Liver (tissue), 9 donors: Measurements from ENCODE around the gene NUP93. TPM values are rescaled to one million over a fixed set of nuclear protein-coding genes. Genes with fewer than 3 reads are reported as not detected.
"Not testable (repeated sequence)": the region's sequence is repeated elsewhere in the genome, so short reads cannot be mapped to it uniquely, and the experiment has no call there.

ENCODE experiments used
- DNase-seq: peaks from one replicate; pipeline ENCODE4 v3.0.0-alpha.2; 2017; ENCODE audit warnings: low spot score
- H3K27ac ChIP-seq, 2 donors: one replicate each; pipeline ENCODE4 v1.7.0; 2013; ENCODE audit warnings: inconsistent platforms in 2 of 2, low read length in 2 of 2, control low read depth in 1 of 2, low read depth in 1 of 2, mild to moderate bottlenecking in 1 of 2
- H3K27me3 ChIP-seq, 4 donors: one replicate each; pipeline versions ENCODE4 v1.6.1 to v1.7.0; 2013; ENCODE audit warnings: low read length in 3 of 4, inconsistent platforms in 1 of 4, mild to moderate bottlenecking in 1 of 4, moderate library complexity in 1 of 4; ENCODE audit not compliant: control insufficient read depth in 4 of 4, insufficient read depth in 4 of 4
- H3K36me3 ChIP-seq, 4 donors: one replicate each; pipeline versions ENCODE4 v1.6.1 to v1.7.0; 2013; ENCODE audit warnings: low read length in 3 of 4, mild to moderate bottlenecking in 3 of 4, low read depth in 1 of 4, moderate library complexity in 1 of 4; ENCODE audit not compliant: control insufficient read depth in 4 of 4, insufficient read depth in 3 of 4
- H3K4me1 ChIP-seq, 4 donors: one replicate each; pipeline versions ENCODE4 v1.6.1 to v1.7.0; 2013; ENCODE audit warnings: low read length in 3 of 4, mild to moderate bottlenecking in 3 of 4, moderate library complexity in 1 of 4; ENCODE audit not compliant: control insufficient read depth in 4 of 4, insufficient read depth in 4 of 4
- H3K4me3 ChIP-seq, 3 donors: one replicate each; pipeline versions ENCODE4 v1.6.1 to v1.7.0; 2013; ENCODE audit warnings: low read length in 3 of 3, control low read depth in 1 of 3, low read depth in 1 of 3, mild to moderate bottlenecking in 1 of 3
- H3K9ac ChIP-seq, 2 donors: one replicate each; pipeline ENCODE4 v1.7.0; 2013; ENCODE audit warnings: low read length in 2 of 2, mild to moderate bottlenecking in 2 of 2, moderate library complexity in 2 of 2, control low read depth in 1 of 2, low read depth in 1 of 2
- H3K9me3 ChIP-seq, 4 donors: one replicate each; pipeline versions ENCODE4 v1.6.1 to v1.7.0; 2013; ENCODE audit warnings: low read length in 3 of 4; ENCODE audit not compliant: control insufficient read depth in 4 of 4
- FOXA1 ChIP-seq: IDR thresholded peaks from 2 replicates; pipeline ENCODE4 v1.6.1; 2016; ENCODE audit warnings: antibody characterized with exemption
- HNF4A ChIP-seq, 2 donors: conservative IDR thresholded peaks; 2 replicates each; pipeline ENCODE4 v1.6.1; 2016; ENCODE audit warnings: antibody characterized with exemption in 2 of 2, mild to moderate bottlenecking in 2 of 2
- HNF4G ChIP-seq: IDR thresholded peaks from 2 replicates; pipeline ENCODE4 v1.6.1; 2016; ENCODE audit warnings: antibody characterized with exemption
- RAD21 ChIP-seq, 2 donors: IDR thresholded peaks; 2 replicates each; pipeline ENCODE4 v1.6.1; 2016; ENCODE audit warnings: antibody characterized with exemption in 2 of 2, mild to moderate bottlenecking in 2 of 2
- REST ChIP-seq: IDR thresholded peaks from 2 replicates; pipeline ENCODE4 v1.6.1; 2016; ENCODE audit warnings: antibody characterized with exemption, mild to moderate bottlenecking
- TAF1 ChIP-seq: conservative IDR thresholded peaks from 2 replicates; pipeline ENCODE4 v1.6.1; 2016; ENCODE audit warnings: antibody characterized with exemption, mild to moderate bottlenecking
- YY1 ChIP-seq: IDR thresholded peaks from 2 replicates; pipeline ENCODE4 v1.6.1; 2016; ENCODE audit warnings: antibody characterized with exemption, mild to moderate bottlenecking
- WGBS: extraction: QIAGEN DNeasy Blood & Tissue Kit; methylation state at CpG from one replicate; pipeline ENCODE4 v1.1.7; 2013; 5-methylcytosine and 5-hydroxymethylcytosine counted together
- polyA plus RNA-seq, 2 donors: library from polyadenylated mRNA; stranded (reverse) in 1 of 2; unstranded in 1 of 2; fragments of 200-250 nt in 1 of 2; fragments of >200 nt in 1 of 2; fragmentation: Nextera tagmentation in 1 of 2; extraction: Ambion mirVana in 1 of 2; gene quantifications; one replicate each; pipeline versions ENCODE4 v1.2.1 to v1.2.3, GENCODE V29; 2013 to 2015
- total RNA-seq, 2 donors: library from RNA; depleted of rRNA; stranded (reverse); fragments of >200 nt; gene quantifications; one replicate each; pipeline ENCODE4 v1.2.3, GENCODE V29; 2014
- donor health status: healthy.
- donor health status: healthy.
- donor health status: healthy.
- donor health status: healthy.
- donor health status: healthy.

NUP93 gene
- total and polyA plus RNA-seq, 4 donors, result 8.2 to 31.8 (median 9.8) TPM

GRCh38 chr16:56737539-56737938, 7.6 kb downstream of the NUP93 start:
- no peaks in the 10 kb centered on the region for H3K9me3 ChIP-seq
- 95% methylated on average over 2 of the region's 2 CpGs for WGBS
- no peaks in the 10 kb centered on the region for H3K36me3 ChIP-seq
- H3K27me3 ChIP-seq, result no peaks in the 10 kb centered on the region
- no peaks in the 10 kb centered on the region for H3K4me1 ChIP-seq
- DNase-seq, result no peak
- H3K27ac ChIP-seq, result no peak overlapping the region
- TF ChIP-seq HNF4G (no peak), FOXA1 (no peak), HNF4A (conservative IDR thresholded peaks at IDR 0.05) (no peak), REST (no peak), YY1 (no peak)
- H3K9ac ChIP-seq, result no peak overlapping the region
- H3K4me3 ChIP-seq, result no peak overlapping the region

- WGBS, result 89% methylated on average over 1 of the region's 1 CpG
- TF ChIP-seq RAD21 (IDR thresholded peaks at IDR 0.05) (no peak), TAF1 (no peak), HNF4G (no peak), HNF4A (conservative IDR thresholded peaks at IDR 0.05) (no peak), REST (no peak)
- no peak overlapping the region for H3K9ac ChIP-seq
Observed at GRCh38 chr16:56738221-56738620, 8.3 kb downstream of the NUP93 start.

GRCh38 chr16:56739378-56739777, 9.4 kb downstream of the NUP93 start:
- not testable (repeated sequence) for H3K27ac ChIP-seq, H3K36me3 ChIP-seq, H3K4me3 ChIP-seq, H3K4me1 ChIP-seq, DNase-seq, H3K27me3 ChIP-seq, H3K9me3 ChIP-seq, H3K9ac ChIP-seq
- WGBS, result 94% methylated on average over 20 of the region's 38 CpGs

More at GRCh38 chr16:56738221-56738620, 8.3 kb downstream of the NUP93 start:
- H3K4me1 ChIP-seq, result no peaks in the 10 kb centered on the region
- H3K27ac ChIP-seq, result no peak overlapping the region
- no peaks in the 10 kb centered on the region for H3K27me3 ChIP-seq
- H3K9me3 ChIP-seq, result no peaks in the 10 kb centered on the region
- no peak overlapping the region for H3K4me3 ChIP-seq
- no peak for DNase-seq
- no peaks in the 10 kb centered on the region for H3K36me3 ChIP-seq
